GM18511 (cell line): ENCODE data around the gene LPCAT1.

Experiments
- ATAC-seq: cut with Tn5 transposase; IDR thresholded peaks from one replicate; pipeline ENCODE4 v1.9.1; 2021; ENCODE audit warnings: mild to moderate bottlenecking, moderate library complexity; ENCODE audit not compliant: unreplicated experiment

LPCAT1 gene

GRCh38 chr5:1498623-1499416 is 24.9 kb downstream of the LPCAT1 start:
- ATAC-seq: peak; percentile 51

- peak; percentile 24 for ATAC-seq
These were observed 25.8 kb downstream of the LPCAT1 start for GRCh38 chr5:1497795-1498622.

- peak; percentile 38 for ATAC-seq
These were observed 26.4 kb downstream of the LPCAT1 start for GRCh38 chr5:1497242-1497777.

- no peak for ATAC-seq
These were observed 28.2 kb downstream of the LPCAT1 start for GRCh38 chr5:1495525-1495897.

GRCh38 chr5:1494780-1495524 is 28.8 kb downstream of the LPCAT1 start:
- peak; percentile 38 for ATAC-seq

- no peak for ATAC-seq
These were observed 29.8 kb downstream of the LPCAT1 start for GRCh38 chr5:1493941-1494340.

GRCh38 chr5:1493413-1493812 is 30.3 kb downstream of the LPCAT1 start:
- ATAC-seq: no peak

- no peak for ATAC-seq
These were observed 31.0 kb downstream of the LPCAT1 start for GRCh38 chr5:1492757-1493156.

- no peak for ATAC-seq
These were observed 33.4 kb downstream of the LPCAT1 start for GRCh38 chr5:1490376-1490775.

- ATAC-seq: no peak
These were observed 34.0 kb downstream of the LPCAT1 start for GRCh38 chr5:1489754-1490153.

- ATAC-seq: peak; percentile 57
These were observed 34.7 kb downstream of the LPCAT1 start for GRCh38 chr5:1488882-1489680.

- ATAC-seq: no peak
These were observed 36.5 kb downstream of the LPCAT1 start for GRCh38 chr5:1487079-1487764.

GRCh38 chr5:1486271-1486670 is 37.5 kb downstream of the LPCAT1 start:
- no peak for ATAC-seq

GRCh38 chr5:1485579-1486118 is 38.1 kb downstream of the LPCAT1 start:
- ATAC-seq: no peak

GRCh38 chr5:1484730-1485578 is 38.8 kb downstream of the LPCAT1 start:
- ATAC-seq: peak; percentile 66

GRCh38 chr5:1483856-1484729 is 39.7 kb downstream of the LPCAT1 start:
- ATAC-seq: no peak

GRCh38 chr5:1483064-1483463 is 40.7 kb downstream of the LPCAT1 start:
- no peak for ATAC-seq

- ATAC-seq: no peak
These were observed 41.8 kb downstream of the LPCAT1 start for GRCh38 chr5:1481959-1482331.
